Endothelial cell of umbilical vein (primary cell): Measurements from ENCODE around the gene SERBP1. TPM values are rescaled to one million over a fixed set of nuclear protein-coding genes. Genes with fewer than 3 reads are reported as not detected.

Experiments
- BruUV-seq: library from RNA; stranded (reverse); fragments of 400-500 nt; replicated peaks from 2 replicates; lab custom pipeline; 2021; lab: Mats Ljungman, UMichigan
- CTCF ChIA-PET: fragments of 300-600, 350-600 bp; sonication (Branson Sonifier 250); formaldehyde crosslinking; loops from one replicate; lab custom pipeline; 2021; ENCODE audit warnings: antibody characterized with exemption, inconsistent platforms; lab: Charles Lee
- POLR2A ChIA-PET: fragments of 300-600, 350-600 bp; sonication (Branson Sonifier 250); formaldehyde crosslinking; loops from one replicate; lab custom pipeline; 2021; ENCODE audit warnings: antibody characterized with exemption, inconsistent platforms; lab: Charles Lee
- DNase-seq: peaks from one replicate; pipeline ENCODE4 v3.0.0-alpha.2; 2011; ENCODE audit warnings: low read depth, low spot score
- FAIRE-seq: peaks from 2 replicates; lab custom pipeline; 2011; peaks lifted over from hg19 to GRCh38; lab: Jason Lieb, UNC
- H2AFZ ChIP-seq: 2 replicates; pipeline ENCODE4 v1.6.0; 2012; ENCODE audit warnings: low read depth, low read length, control low read depth, inconsistent platforms
- H3K27ac ChIP-seq: 2 replicates; pipeline ENCODE4 v1.5.1; 2011; ENCODE audit warnings: low read depth, mild to moderate bottlenecking, control low read depth, low read length, moderate library complexity; ENCODE audit not compliant: insufficient read depth
- H3K27me3 ChIP-seq, 2 experiments: 2 replicates each; pipeline versions ENCODE4 v1.6.0 to v1.6.1; 2011; ENCODE audit warnings: low read length in 2 of 2, mixed read lengths in 1 of 2; ENCODE audit not compliant: control insufficient read depth in 2 of 2, insufficient read depth in 2 of 2
- H3K36me3 ChIP-seq, 2 experiments: 2 replicates in 1 of 2; 3 replicates in 1 of 2; pipeline ENCODE4 v1.5.1; 2011; ENCODE audit warnings: low read length in 2 of 2, mild to moderate bottlenecking in 1 of 2, moderate library complexity in 1 of 2; ENCODE audit not compliant: control insufficient read depth in 2 of 2, insufficient read depth in 2 of 2; ENCODE audit errors: extremely low read depth in 1 of 2
- H3K4me1 ChIP-seq: 3 replicates; pipeline ENCODE4 v1.5.1; 2011; ENCODE audit warnings: mild to moderate bottlenecking, low read length; ENCODE audit not compliant: control insufficient read depth, insufficient read depth; ENCODE audit errors: extremely low read depth
- H3K4me2 ChIP-seq: 2 replicates; pipeline ENCODE4 v1.6.1; 2011; ENCODE audit warnings: low read length, control low read depth, mixed read lengths; ENCODE audit not compliant: insufficient read depth
- H3K4me3 ChIP-seq, 3 experiments: fragments of 200-600 bp in 1 of 3; sonication (generic), shearing (Covaris generic) in 1 of 3; replicated peaks in 1 of 3; 2 replicates each; pipeline ENCODE4 v1.5.1; 2011 to 2016; ENCODE audit warnings: control low read depth in 3 of 3, low read length in 3 of 3, mild to moderate bottlenecking in 2 of 3, inconsistent platforms in 1 of 3, low read depth in 1 of 3, moderate library complexity in 1 of 3; ENCODE audit not compliant: insufficient read depth in 1 of 3
- H3K79me2 ChIP-seq: 2 replicates; pipeline ENCODE4 v1.6.0; 2012; ENCODE audit warnings: low read length, inconsistent platforms; ENCODE audit not compliant: control insufficient read depth, insufficient read depth
- H3K9ac ChIP-seq: replicated peaks from 2 replicates; pipeline ENCODE3; 2011; ENCODE audit warnings: low read length, control low read depth; ENCODE audit not compliant: insufficient read depth; ENCODE audit errors: extremely low read depth
- H3K9me1 ChIP-seq: replicated peaks from 3 replicates; pipeline ENCODE4 v1.6.0; 2011; ENCODE audit warnings: mild to moderate bottlenecking, low read length; ENCODE audit not compliant: control insufficient read depth, insufficient read depth; ENCODE audit errors: extremely low read depth
- H3K9me3 ChIP-seq: replicated peaks from 2 replicates; pipeline ENCODE4 v1.5.1; 2012; ENCODE audit warnings: low read length, inconsistent platforms; ENCODE audit not compliant: control insufficient read depth, insufficient read depth
- H4K20me1 ChIP-seq: replicated peaks from 2 replicates; pipeline ENCODE3; 2011; ENCODE audit warnings: mild to moderate bottlenecking, low read length; ENCODE audit not compliant: control insufficient read depth, insufficient read depth; ENCODE audit errors: extremely low read depth
- CTCF ChIP-seq, 2 donors: IDR thresholded peaks; 1 replicate in 1 of 2; 2 replicates in 1 of 2; pipeline ENCODE4 v1.5.1; 2011; ENCODE audit warnings: low read length in 2 of 2, mild to moderate bottlenecking in 2 of 2, moderate library complexity in 2 of 2, control low read depth in 1 of 2, inconsistent platforms in 1 of 2, low read depth in 1 of 2; ENCODE audit not compliant: insufficient read depth in 1 of 2; ENCODE audit errors: extremely low read depth in 1 of 2
- EZH2 ChIP-seq: IDR thresholded peaks from 2 replicates; pipeline ENCODE4 v1.6.1; 2012; ENCODE audit warnings: borderline replicate concordance, low read depth, mild to moderate bottlenecking, moderate library complexity, low read length, inconsistent platforms; ENCODE audit not compliant: severe bottlenecking
- FOS ChIP-seq: IDR thresholded peaks from 2 replicates; pipeline ENCODE4 v1.6.1; 2011; ENCODE audit warnings: mild to moderate bottlenecking, low read length, moderate library complexity, borderline replicate concordance; ENCODE audit not compliant: insufficient read depth
- GATA2 ChIP-seq: IDR thresholded peaks from 2 replicates; pipeline ENCODE4 v1.7.0; 2011; ENCODE audit warnings: low read depth, mild to moderate bottlenecking, moderate library complexity, mixed read lengths, low read length; ENCODE audit not compliant: insufficient read length, insufficient read depth
- JUN ChIP-seq: IDR thresholded peaks from 2 replicates; pipeline ENCODE4 v1.6.1; 2011; ENCODE audit warnings: borderline replicate concordance, low read depth; ENCODE audit not compliant: insufficient read length, insufficient read depth
- MAX ChIP-seq: IDR thresholded peaks from 2 replicates; pipeline ENCODE4 v1.6.1; 2011; ENCODE audit not compliant: insufficient read depth, insufficient read length
- MYC ChIP-seq: IDR thresholded peaks from one replicate; pipeline ENCODE4 v1.6.1; 2011; ENCODE audit warnings: mild to moderate bottlenecking, low read depth, low read length
- POLR2A ChIP-seq: IDR thresholded peaks from 2 replicates; pipeline ENCODE4 v1.6.1; 2012; ENCODE audit warnings: low read depth, mild to moderate bottlenecking, control low read depth, low read length
- POLR2AphosphoS5 ChIP-seq: IDR thresholded peaks from 2 replicates; pipeline ENCODE4 v1.6.1; 2012; ENCODE audit warnings: low read depth, mild to moderate bottlenecking, control low read depth, low read length, moderate library complexity; ENCODE audit not compliant: insufficient read depth
- dilution Hi-C: fragments of 300-500 bp; cut with MboI; formaldehyde crosslinking; loops from one replicate; pipeline ENCODE4 v1.15.0; 2019; ENCODE audit warnings: low sequenced_read_pairs; ENCODE audit not compliant: extremely low pct_ligation_motif_present
- intact Hi-C: fragments of 100-400 bp; cut with micrococcal nuclease; formaldehyde crosslinking; loops from one replicate; pipeline ENCODE4 v1.10.0; 2022
- polyA plus RNA-seq, 4 experiments: library from polyadenylated mRNA; depleted of rRNA in 3 of 4; stranded (reverse) in 3 of 4; unstranded in 1 of 4; fragments of >200 nt; gene quantifications; 2 replicates each; pipeline versions ENCODE4 v1.2.1 to v1.2.3, GENCODE V29; 2011 to 2012; ENCODE audit warnings: missing spikeins in 1 of 4
- total RNA-seq: library from RNA; stranded (reverse); gene quantifications from 2 replicates; pipeline ENCODE4 v1.2.3, GENCODE V29; 2021

Gene SERBP1
- total and polyA plus RNA-seq, 2 donors (not counting 3 experiments of a cell fraction or from before 2014, with no cell fraction given), result 145 to 293 TPM

- Histone ChIP-seq H3K9me1 (no peaks in the 10 kb centered on the region), H3K9ac (no peak overlapping the region), H3K4me1 (no peaks in the 10 kb centered on the region), H3K27ac (no peak overlapping the region), H3K36me3 (peaks cover 0 to 8% of the 10 kb centered on the region in 2 experiments), H3K4me2 (no peak overlapping the region), H3K79me2 (peaks cover 6% of the 10 kb centered on the region), H3K4me3 (no peak overlapping the region), H3K9me3 (no peaks in the 10 kb centered on the region), H2AFZ (no peak overlapping the region), H3K27me3 (no peaks in the 10 kb centered on the region), H4K20me1 (no peaks in the 10 kb centered on the region)
- intact Hi-C loops (loop anchor here (5.0 kb wide), 1 partner anchor 175 kb away; no protein-coding TSS in a partner anchor), dilution Hi-C loops (no loop called here)
- no peak for DNase-seq
- no TSS peak for BruUV-seq
- ChIA-PET POLR2A (interaction anchor here (0.9 kb wide), 1 partner anchor 35 kb away, joined by 4 read pairs; no protein-coding TSS in a partner anchor), CTCF (interaction anchor here (1.6 kb wide), 1 partner anchor 194 kb away, joined by 5 read pairs; no protein-coding TSS in a partner anchor)
- no peak for TF ChIP-seq MAX
- no peak for FAIRE-seq
Observed at GRCh38 chr1:67407498-67407897, 22.7 kb downstream of the SERBP1 start.

GRCh38 chr1:67405473-67406245 lies 24.5 kb downstream of the SERBP1 start:
- no peak overlapping the region for H2AFZ ChIP-seq
- intact Hi-C loops, result loop anchor here (5.0 kb wide), 1 partner anchor 173 kb away; no protein-coding TSS in a partner anchor
- no TSS peak for BruUV-seq
- H3K27me3 ChIP-seq, result no peaks in the 10 kb centered on the region
- H3K4me2 ChIP-seq, result no peak overlapping the region
- H3K9me3 ChIP-seq, result no peaks in the 10 kb centered on the region
- dilution Hi-C loops, result no loop called here
- H3K79me2 ChIP-seq, result peaks cover 3% of the 10 kb centered on the region
- no peak overlapping the region for H3K4me3 ChIP-seq
- H3K36me3 ChIP-seq, result peaks cover 0 to 8% of the 10 kb centered on the region in 2 experiments
- no peaks in the 10 kb centered on the region for H4K20me1 ChIP-seq
- no peak overlapping the region for H3K9ac ChIP-seq
- no peaks in the 10 kb centered on the region for H3K4me1 ChIP-seq
- no peaks in the 10 kb centered on the region for H3K9me1 ChIP-seq
- POLR2A ChIA-PET, result no interaction called here
- FAIRE-seq (no peak), DNase-seq (no peak)
- no peak for TF ChIP-seq POLR2A
- no peak for TF ChIP-seq MYC
- TF ChIP-seq EZH2, result no peak
- TF ChIP-seq CTCF (IDR thresholded peaks at IDR 0.05; ENCODE audit: extremely low read depth in 1 of 2, insufficient read depth in 1 of 2, low read depth in 1 of 2, low read length in 2 of 2), result no peak
- TF ChIP-seq JUN, result no peak
- TF ChIP-seq FOS, result no peak
- no peak for TF ChIP-seq MAX
- no peak for TF ChIP-seq POLR2AphosphoS5
- TF ChIP-seq GATA2, result no peak
- H3K27ac ChIP-seq, result no peak overlapping the region
- CTCF ChIA-PET, result no interaction called here
